Measurements from ENCODE around the gene WDCP.

GRCh38 chr2:24083567-24084385 lies 36.6 kb upstream of the WDCP start:
- TF ChIP-seq POLR2AphosphoS5 (IDR thresholded peaks at IDR 0.05; ENCODE audit: low read depth, low read length) (peak; percentile 17; the same call in 1 of the 2 replicates), SIN3A (IDR thresholded peaks at IDR 0.05; ENCODE audit: borderline replicate concordance, insufficient read depth, low read length) (no peak; the same call in 1 of the 2 replicates), REST (IDR thresholded peaks at IDR 0.05; ENCODE audit: insufficient read depth in 1 of 2, low read depth in 2 of 2, low read length in 2 of 2) (no peak), FOXP2 (optimal IDR thresholded peaks at IDR 0.05; ENCODE audit: borderline replicate concordance, extremely low read depth, extremely low read length, insufficient read depth) (no peak)

Measured in PFSK-1 (cell line).